Adrenal gland (tissue), 5 donors: ENCODE data around the gene NFILZ.

Experiments used
- POLR2A ChIP-seq, 2 donors: fragments of 450-650 bp; IDR thresholded peaks; one replicate each; pipeline ENCODE4 v1.6.1; 2017; ENCODE audit warnings: antibody characterized with exemption in 2 of 2, mild to moderate bottlenecking in 2 of 2, moderate library complexity in 1 of 2
- TF ChIP-seq, protein P1 (sequence below), 6 experiments: fragments of 450-650 bp in 4 of 6; fragments of 200-600 bp in 2 of 6; sonication (generic) in 1 of 6; IDR thresholded peaks; 1 replicate in 5 of 6; 2 replicates in 1 of 6; pipeline versions ENCODE4 v1.5.1 to v1.8.0; 2016 to 2021; ENCODE audit warnings: antibody characterized with exemption in 6 of 6, mild to moderate bottlenecking in 2 of 6, moderate library complexity in 1 of 6
- donor health status: DM: no; HTN: no; CAD: no.

DNA sequence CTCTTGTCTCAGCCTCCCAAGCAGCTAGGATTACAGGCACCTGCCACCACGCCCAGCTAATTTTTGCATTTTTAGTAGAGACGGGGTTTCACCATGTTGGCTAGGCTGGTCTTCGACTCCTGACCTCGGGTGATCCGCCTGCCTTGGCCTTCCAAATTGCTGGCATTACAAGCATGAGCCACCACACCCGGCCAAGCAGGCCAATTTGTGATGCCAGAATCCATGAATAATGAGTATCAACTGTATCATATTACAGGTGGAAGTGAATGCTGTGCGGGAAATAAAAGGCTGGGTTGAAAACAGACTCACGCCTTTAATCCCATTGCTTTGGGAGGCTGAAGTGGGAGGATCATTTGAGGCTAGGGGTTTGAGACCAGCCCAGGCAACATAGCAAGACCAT, 3.6 kb upstream of the NFILZ start:
- TF ChIP-seq, protein P1, sequence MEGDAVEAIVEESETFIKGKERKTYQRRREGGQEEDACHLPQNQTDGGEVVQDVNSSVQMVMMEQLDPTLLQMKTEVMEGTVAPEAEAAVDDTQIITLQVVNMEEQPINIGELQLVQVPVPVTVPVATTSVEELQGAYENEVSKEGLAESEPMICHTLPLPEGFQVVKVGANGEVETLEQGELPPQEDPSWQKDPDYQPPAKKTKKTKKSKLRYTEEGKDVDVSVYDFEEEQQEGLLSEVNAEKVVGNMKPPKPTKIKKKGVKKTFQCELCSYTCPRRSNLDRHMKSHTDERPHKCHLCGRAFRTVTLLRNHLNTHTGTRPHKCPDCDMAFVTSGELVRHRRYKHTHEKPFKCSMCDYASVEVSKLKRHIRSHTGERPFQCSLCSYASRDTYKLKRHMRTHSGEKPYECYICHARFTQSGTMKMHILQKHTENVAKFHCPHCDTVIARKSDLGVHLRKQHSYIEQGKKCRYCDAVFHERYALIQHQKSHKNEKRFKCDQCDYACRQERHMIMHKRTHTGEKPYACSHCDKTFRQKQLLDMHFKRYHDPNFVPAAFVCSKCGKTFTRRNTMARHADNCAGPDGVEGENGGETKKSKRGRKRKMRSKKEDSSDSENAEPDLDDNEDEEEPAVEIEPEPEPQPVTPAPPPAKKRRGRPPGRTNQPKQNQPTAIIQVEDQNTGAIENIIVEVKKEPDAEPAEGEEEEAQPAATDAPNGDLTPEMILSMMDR (IDR thresholded peaks at IDR 0.05), result no peak
- TF ChIP-seq POLR2A (IDR thresholded peaks at IDR 0.05), result no peak
